Measurements from ENCODE around the gene ERC2.
A peak's percentile ranks its signal among the peaks of the same experiment; 100 is the strongest.

The ERC2 gene

DNA sequence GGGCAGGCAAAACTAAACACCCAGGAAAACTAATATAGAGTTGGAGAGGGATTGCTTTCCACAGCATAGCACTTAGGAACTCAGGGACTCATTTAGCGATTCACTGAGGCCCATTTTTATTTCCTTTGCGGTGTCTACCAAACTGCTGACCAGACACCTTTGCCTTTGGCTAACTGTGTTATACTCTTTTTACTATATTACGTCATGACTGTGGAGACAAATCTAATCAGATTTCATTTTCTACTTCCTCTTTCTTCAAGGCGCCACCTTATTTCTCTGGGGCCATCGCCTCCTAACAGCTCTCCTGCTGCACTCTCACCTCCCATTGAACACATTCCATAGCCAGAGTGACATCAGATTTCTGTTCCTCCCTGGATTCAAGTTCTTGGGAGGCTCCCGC lies 765.4 kb downstream of the ERC2 start:
- Histone ChIP-seq H3K4me3 (ENCODE audit: low read depth, low read length) (no peak overlapping the region), H3K4me1 (no peaks in the 10 kb centered on the region), H3K36me3 (ENCODE audit: control insufficient read depth, insufficient read depth, low read length) (no peaks in the 10 kb centered on the region), H3K9me3 (ENCODE audit: control insufficient read depth, low read length) (no peaks in the 10 kb centered on the region), H3K4me2 (ENCODE audit: low read length) (no peak overlapping the region), H3K9ac (no peak overlapping the region), H3K27ac (no peak overlapping the region), H2AFZ (no peak overlapping the region), H3K79me2 (no peaks in the 10 kb centered on the region), H3K27me3 (ENCODE audit: control insufficient read depth, insufficient read depth, low read length) (no peaks in the 10 kb centered on the region)
- TF ChIP-seq, protein P1, sequence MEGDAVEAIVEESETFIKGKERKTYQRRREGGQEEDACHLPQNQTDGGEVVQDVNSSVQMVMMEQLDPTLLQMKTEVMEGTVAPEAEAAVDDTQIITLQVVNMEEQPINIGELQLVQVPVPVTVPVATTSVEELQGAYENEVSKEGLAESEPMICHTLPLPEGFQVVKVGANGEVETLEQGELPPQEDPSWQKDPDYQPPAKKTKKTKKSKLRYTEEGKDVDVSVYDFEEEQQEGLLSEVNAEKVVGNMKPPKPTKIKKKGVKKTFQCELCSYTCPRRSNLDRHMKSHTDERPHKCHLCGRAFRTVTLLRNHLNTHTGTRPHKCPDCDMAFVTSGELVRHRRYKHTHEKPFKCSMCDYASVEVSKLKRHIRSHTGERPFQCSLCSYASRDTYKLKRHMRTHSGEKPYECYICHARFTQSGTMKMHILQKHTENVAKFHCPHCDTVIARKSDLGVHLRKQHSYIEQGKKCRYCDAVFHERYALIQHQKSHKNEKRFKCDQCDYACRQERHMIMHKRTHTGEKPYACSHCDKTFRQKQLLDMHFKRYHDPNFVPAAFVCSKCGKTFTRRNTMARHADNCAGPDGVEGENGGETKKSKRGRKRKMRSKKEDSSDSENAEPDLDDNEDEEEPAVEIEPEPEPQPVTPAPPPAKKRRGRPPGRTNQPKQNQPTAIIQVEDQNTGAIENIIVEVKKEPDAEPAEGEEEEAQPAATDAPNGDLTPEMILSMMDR (IDR thresholded peaks at IDR 0.05): no peak

DNA sequence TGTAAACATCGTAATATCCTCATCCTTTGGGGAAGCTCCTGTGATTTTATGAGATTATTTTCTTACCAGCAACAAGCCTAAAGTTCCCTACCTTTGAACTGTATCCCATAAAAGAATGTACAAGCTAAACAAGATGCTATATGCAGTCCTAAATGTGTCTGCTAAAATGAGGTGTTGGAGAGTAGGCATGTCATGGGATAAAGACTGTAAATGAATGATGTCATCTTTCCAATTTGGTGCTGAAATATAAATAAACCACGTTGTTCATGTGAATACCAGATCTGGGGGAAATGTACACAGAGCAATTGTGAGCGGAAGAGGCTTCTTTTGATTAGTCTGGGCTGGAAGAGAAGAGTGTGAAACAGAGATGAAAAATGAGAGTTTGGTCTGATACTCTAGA lies 766.3 kb downstream of the ERC2 start:
- no peaks in the 10 kb centered on the region for H3K79me2 ChIP-seq
- no peaks in the 10 kb centered on the region for H3K36me3 ChIP-seq (ENCODE audit: control insufficient read depth, insufficient read depth, low read length)
- H3K4me1 ChIP-seq: no peaks in the 10 kb centered on the region
- H3K9me3 ChIP-seq (ENCODE audit: control insufficient read depth, low read length): no peaks in the 10 kb centered on the region
- no peak overlapping the region for H2AFZ ChIP-seq
- H3K9ac ChIP-seq: no peak overlapping the region
- TF ChIP-seq, protein P1 (IDR thresholded peaks at IDR 0.05): no peak
- no peak overlapping the region for H3K27ac ChIP-seq
- H3K27me3 ChIP-seq (ENCODE audit: control insufficient read depth, insufficient read depth, low read length): no peaks in the 10 kb centered on the region
- H3K4me3 ChIP-seq (ENCODE audit: low read depth, low read length): no peak overlapping the region
- H3K4me2 ChIP-seq (ENCODE audit: low read length): no peak overlapping the region

- H3K9ac ChIP-seq: no peak overlapping the region
- no peaks in the 10 kb centered on the region for H3K9me3 ChIP-seq (ENCODE audit: control insufficient read depth, low read length)
- H3K27ac ChIP-seq: no peak overlapping the region
- no peaks in the 10 kb centered on the region for H3K27me3 ChIP-seq (ENCODE audit: control insufficient read depth, insufficient read depth, low read length)
- no peaks in the 10 kb centered on the region for H3K36me3 ChIP-seq (ENCODE audit: control insufficient read depth, insufficient read depth, low read length)
- no peaks in the 10 kb centered on the region for H3K79me2 ChIP-seq
- no peak overlapping the region for H2AFZ ChIP-seq
- H3K4me2 ChIP-seq (ENCODE audit: low read length): no peak overlapping the region
- no peak overlapping the region for H3K4me3 ChIP-seq (ENCODE audit: low read depth, low read length)
- TF ChIP-seq, protein P1 (IDR thresholded peaks at IDR 0.05): no peak
- H3K4me1 ChIP-seq: no peaks in the 10 kb centered on the region
Observed at GRCh38 chr3:55698831-55699230, 769.4 kb downstream of the ERC2 start.

DNA sequence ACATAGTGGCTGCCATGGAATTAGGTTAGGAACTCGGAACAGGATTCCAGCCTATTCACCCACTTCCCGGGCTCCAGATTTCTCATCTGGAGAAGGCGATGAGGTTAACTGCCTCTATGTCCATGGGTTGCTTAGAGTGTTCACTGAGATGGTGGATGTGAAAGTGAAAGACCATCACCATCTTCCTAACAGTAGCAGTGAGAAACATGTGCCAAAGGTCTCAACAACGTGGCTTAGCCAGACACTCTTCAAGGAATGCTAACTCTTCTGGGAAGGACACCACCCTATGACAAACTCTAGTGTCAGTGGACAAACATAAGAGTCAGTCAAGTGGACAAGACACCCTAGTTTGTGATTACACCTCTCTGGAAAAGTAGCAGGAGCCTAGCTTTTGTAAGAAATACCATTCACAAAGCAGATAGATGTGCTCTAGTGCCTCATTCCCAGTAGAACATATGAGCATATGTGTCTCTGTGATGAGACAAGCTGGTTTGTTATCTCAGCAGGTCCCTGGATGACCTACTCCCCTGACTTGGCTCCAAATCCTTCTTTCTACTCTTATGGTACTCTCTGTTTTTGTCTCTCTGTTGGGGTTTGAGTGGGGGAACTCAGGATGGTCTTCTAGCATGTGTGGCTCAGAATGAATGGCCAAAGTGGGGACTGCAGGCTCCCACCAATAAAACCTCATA lies 770.9 kb downstream of the ERC2 start:
- TF ChIP-seq, protein P1 (IDR thresholded peaks at IDR 0.05): no peak
- Histone ChIP-seq H3K36me3 (ENCODE audit: control insufficient read depth, insufficient read depth, low read length) (no peaks in the 10 kb centered on the region), H2AFZ (no peak overlapping the region), H3K4me3 (ENCODE audit: low read depth, low read length) (no peak overlapping the region), H3K4me1 (peaks cover 3% of the 10 kb centered on the region), H3K27me3 (ENCODE audit: control insufficient read depth, insufficient read depth, low read length) (no peaks in the 10 kb centered on the region), H3K9ac (no peak overlapping the region), H3K9me3 (ENCODE audit: control insufficient read depth, low read length) (no peaks in the 10 kb centered on the region), H3K79me2 (no peaks in the 10 kb centered on the region), H3K27ac (no peak overlapping the region), H3K4me2 (ENCODE audit: low read length) (no peak overlapping the region)

DNA sequence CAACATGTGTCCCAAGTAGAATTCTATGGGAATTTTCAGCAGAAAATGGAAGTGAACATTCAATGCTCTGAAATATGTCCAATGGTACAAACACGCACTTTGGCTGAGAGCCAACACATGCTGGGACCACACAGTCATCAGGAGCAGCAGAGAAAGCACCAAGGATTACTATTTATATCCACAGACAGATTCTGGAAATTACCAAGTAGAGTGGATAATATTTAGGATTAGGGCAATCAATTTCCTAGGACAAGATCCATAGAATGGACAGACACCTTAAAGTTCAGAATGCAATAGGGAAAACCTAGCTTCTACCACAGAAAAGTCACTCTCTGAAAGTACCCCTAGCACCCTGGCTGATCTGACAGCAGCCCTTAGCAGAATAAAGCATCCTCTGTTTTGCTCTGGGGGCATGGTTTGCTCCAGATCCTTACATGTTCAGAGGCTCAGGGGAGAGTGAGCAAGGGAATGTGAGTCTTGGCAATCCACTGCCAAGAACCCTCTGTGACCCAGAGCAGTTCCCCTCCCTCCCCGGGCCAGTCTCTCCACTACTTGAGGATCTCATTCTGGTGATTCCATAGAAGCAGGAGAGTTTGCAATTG lies 775.2 kb downstream of the ERC2 start:
- Histone ChIP-seq H3K9ac (no peak overlapping the region), H3K4me1 (peaks cover 7% of the 10 kb centered on the region), H3K4me3 (ENCODE audit: low read depth, low read length) (no peak overlapping the region), H3K4me2 (ENCODE audit: low read length) (peak overlapping the region; percentile 4), H2AFZ (no peak overlapping the region), H3K27ac (no peak overlapping the region), H3K36me3 (ENCODE audit: control insufficient read depth, insufficient read depth, low read length) (no peaks in the 10 kb centered on the region), H3K9me3 (ENCODE audit: control insufficient read depth, low read length) (no peaks in the 10 kb centered on the region), H3K79me2 (no peaks in the 10 kb centered on the region), H3K27me3 (ENCODE audit: control insufficient read depth, insufficient read depth, low read length) (no peaks in the 10 kb centered on the region)
- TF ChIP-seq, protein P1 (IDR thresholded peaks at IDR 0.05): no peak
